ENCODE data around the gene PRKCA. TPM values are rescaled to one million over a fixed set of nuclear protein-coding genes. Genes with fewer than 3 reads are reported as not detected.

Gene PRKCA
- total and polyA plus RNA-seq, 10 of the 15 experiments (the other 5 are each of a cell fraction or from before 2014, with no cell fraction given) = 0.11 to 14.6 (median 0.72) TPM

GRCh38 chr17:66310528-66311148 is 8.2 kb downstream of the PRKCA start (continued):
- no peak for TF ChIP-seq IRF4 (IDR thresholded peaks at IDR 0.05; ENCODE audit: low read depth, low read length)
- TF ChIP-seq EGR1 (IDR thresholded peaks at IDR 0.05; ENCODE audit: borderline replicate concordance in 1 of 2, low read depth in 2 of 2, low read length in 2 of 2) = no peak
- no peak for TF ChIP-seq SMAD1 (IDR thresholded peaks at IDR 0.05; ENCODE audit: low read depth, partially characterized antibody)
- TF ChIP-seq MEF2B (IDR thresholded peaks at IDR 0.05; ENCODE audit: partially characterized antibody, poor library complexity, severe bottlenecking) = no peak

DNA sequence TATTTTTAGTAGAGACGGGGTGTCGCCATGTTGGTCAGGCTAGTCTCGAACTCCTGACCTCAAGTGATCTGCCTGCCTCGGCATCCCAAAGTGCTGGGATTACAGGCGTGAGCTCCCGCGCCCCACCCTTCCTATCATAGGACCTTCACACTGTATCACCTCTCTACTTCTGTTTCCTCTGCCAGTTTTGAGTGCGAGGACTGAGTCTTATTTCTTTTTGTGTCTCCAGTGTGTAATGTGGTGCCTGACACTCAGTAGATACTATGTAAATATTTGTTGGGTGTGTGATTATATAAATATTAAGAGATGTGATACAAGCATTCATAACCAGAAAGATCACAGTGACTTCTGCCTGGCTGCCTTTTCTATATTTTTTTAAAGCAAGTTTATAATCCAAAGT is 10.5 kb downstream of the PRKCA start:
- no peak for FAIRE-seq
- intact Hi-C loops (cut with micrococcal nuclease; ENCODE audit: unreplicated experiment) = no loop called here
- ChIA-PET SMC1A (ENCODE audit: uncharacterized antibody, unreplicated experiment) (interaction anchor here (0.7 to 1.0 kb wide), 3 partner anchors 9 to 29 kb away, joined by 3 to 4 read pairs (median 4); no protein-coding TSS in a partner anchor), CTCF (interaction anchor here (1.4 to 1.6 kb wide), 2 partner anchors 8 to 254 kb away, joined by 4 to 5 read pairs; no protein-coding TSS in a partner anchor), POLR2A (no interaction called here), RAD21 (ENCODE audit: unreplicated experiment) (no interaction called here)
- H2AFZ ChIP-seq (ENCODE audit: control insufficient read depth, low read depth, low read length) = no peak overlapping the region
- BruUV-seq (replicated peaks) = no TSS peak
- H3K9me3 ChIP-seq (replicated peaks; ENCODE audit: control insufficient read depth, insufficient read depth, low read length) = no peaks in the 10 kb centered on the region
- H3K4me3 ChIP-seq = no peak overlapping the region
- ATAC-seq = no peak
- no peaks in the 10 kb centered on the region for H3K4me1 ChIP-seq (ENCODE audit: control insufficient read depth, insufficient read depth, low read length)
- no peak overlapping the region for H3K9ac ChIP-seq (ENCODE audit: control insufficient read depth, insufficient read depth, low read length)
- WGBS (ENCODE audit: insufficient coverage, insufficient replicate concordance, low lambda C conversion rate, missing lambda C conversion rate) = 61% methylated on average over 8 of the region's 8 CpGs
- in situ Hi-C loops (cut with MboI) = no loop called here
- no peak overlapping the region for H3K4me2 ChIP-seq (ENCODE audit: control insufficient read depth, insufficient read depth)
- DNase-seq (ENCODE audit: low read depth, low spot score) = no peak
- no peaks in the 10 kb centered on the region for H4K20me1 ChIP-seq (ENCODE audit: control insufficient read depth, insufficient read depth)
- H3K79me2 ChIP-seq (ENCODE audit: control insufficient read depth, insufficient read depth, low read length) = no peaks in the 10 kb centered on the region
- H3K27ac ChIP-seq (ENCODE audit: control insufficient read depth, insufficient read depth) = no peak overlapping the region
- no peaks in the 10 kb centered on the region; a peak in 1 of 4 replicates for H3K27me3 ChIP-seq (replicated peaks in 1 of 2; ENCODE audit: control insufficient read depth in 2 of 2, insufficient read depth in 2 of 2, low read length in 1 of 2)
- no peaks in the 10 kb centered on the region for H3K36me3 ChIP-seq (ENCODE audit: control insufficient read depth in 2 of 2, insufficient read depth in 2 of 2, low read length in 1 of 2)
- TF ChIP-seq KAT2A (conservative IDR thresholded peaks at IDR 0.05; ENCODE audit: control insufficient read depth, low read depth, low read length) (no peak), SKIL (IDR thresholded peaks at IDR 0.05; ENCODE audit: low read depth, poor library complexity, severe bottlenecking) (no peak), ZNF687 (IDR thresholded peaks at IDR 0.05) (no peak)
- TF ChIP-seq, protein P1, sequence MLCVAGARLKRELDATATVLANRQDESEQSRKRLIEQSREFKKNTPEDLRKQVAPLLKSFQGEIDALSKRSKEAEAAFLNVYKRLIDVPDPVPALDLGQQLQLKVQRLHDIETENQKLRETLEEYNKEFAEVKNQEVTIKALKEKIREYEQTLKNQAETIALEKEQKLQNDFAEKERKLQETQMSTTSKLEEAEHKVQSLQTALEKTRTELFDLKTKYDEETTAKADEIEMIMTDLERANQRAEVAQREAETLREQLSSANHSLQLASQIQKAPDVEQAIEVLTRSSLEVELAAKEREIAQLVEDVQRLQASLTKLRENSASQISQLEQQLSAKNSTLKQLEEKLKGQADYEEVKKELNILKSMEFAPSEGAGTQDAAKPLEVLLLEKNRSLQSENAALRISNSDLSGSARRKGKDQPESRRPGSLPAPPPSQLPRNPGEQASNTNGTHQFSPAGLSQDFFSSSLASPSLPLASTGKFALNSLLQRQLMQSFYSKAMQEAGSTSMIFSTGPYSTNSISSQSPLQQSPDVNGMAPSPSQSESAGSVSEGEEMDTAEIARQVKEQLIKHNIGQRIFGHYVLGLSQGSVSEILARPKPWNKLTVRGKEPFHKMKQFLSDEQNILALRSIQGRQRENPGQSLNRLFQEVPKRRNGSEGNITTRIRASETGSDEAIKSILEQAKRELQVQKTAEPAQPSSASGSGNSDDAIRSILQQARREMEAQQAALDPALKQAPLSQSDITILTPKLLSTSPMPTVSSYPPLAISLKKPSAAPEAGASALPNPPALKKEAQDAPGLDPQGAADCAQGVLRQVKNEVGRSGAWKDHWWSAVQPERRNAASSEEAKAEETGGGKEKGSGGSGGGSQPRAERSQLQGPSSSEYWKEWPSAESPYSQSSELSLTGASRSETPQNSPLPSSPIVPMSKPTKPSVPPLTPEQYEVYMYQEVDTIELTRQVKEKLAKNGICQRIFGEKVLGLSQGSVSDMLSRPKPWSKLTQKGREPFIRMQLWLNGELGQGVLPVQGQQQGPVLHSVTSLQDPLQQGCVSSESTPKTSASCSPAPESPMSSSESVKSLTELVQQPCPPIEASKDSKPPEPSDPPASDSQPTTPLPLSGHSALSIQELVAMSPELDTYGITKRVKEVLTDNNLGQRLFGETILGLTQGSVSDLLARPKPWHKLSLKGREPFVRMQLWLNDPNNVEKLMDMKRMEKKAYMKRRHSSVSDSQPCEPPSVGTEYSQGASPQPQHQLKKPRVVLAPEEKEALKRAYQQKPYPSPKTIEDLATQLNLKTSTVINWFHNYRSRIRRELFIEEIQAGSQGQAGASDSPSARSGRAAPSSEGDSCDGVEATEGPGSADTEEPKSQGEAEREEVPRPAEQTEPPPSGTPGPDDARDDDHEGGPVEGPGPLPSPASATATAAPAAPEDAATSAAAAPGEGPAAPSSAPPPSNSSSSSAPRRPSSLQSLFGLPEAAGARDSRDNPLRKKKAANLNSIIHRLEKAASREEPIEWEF (IDR thresholded peaks at IDR 0.05; ENCODE audit: insufficient replicate concordance, low read depth, low read length) = no peak

Data from GM12878 (cell line).